Activated naive CD4-positive, alpha-beta T cell treated with anti-CD3 and anti-CD28 coated beads for 36 hours (primary cell): ENCODE measurements around the gene KCNMB4. TPM values are rescaled to one million over a fixed set of nuclear protein-coding genes. Genes with fewer than 3 reads are reported as not detected.
"Not testable (repeated sequence)": the region's sequence is repeated elsewhere in the genome, so short reads cannot be mapped to it uniquely, and the experiment has no call there.

Experiments
- CTCF ChIA-PET: fragments of 350-600 bp; sonication (Branson Sonifier 250); formaldehyde crosslinking; loops from one replicate; lab custom pipeline; 2021; ENCODE audit warnings: antibody characterized with exemption; lab: Charles Lee
- DNase-seq: peaks from one replicate; pipeline ENCODE4 v3.0.0-alpha.2; 2020
- H3K27ac Mint-ChIP-seq: one replicate; pipeline ENCODE4 v1.8.0; 2021; ENCODE audit warnings: mild to moderate bottlenecking, mixed read lengths
- H3K27me3 Mint-ChIP-seq: one replicate; pipeline ENCODE4 v1.8.0; 2021; ENCODE audit warnings: low read depth, mixed read lengths
- H3K36me3 Mint-ChIP-seq: one replicate; pipeline ENCODE4 v1.8.0; 2021; ENCODE audit warnings: low read depth, mixed read lengths
- H3K4me1 Mint-ChIP-seq: one replicate; pipeline ENCODE4 v1.8.0; 2021; ENCODE audit warnings: low read depth, mixed read lengths
- H3K4me3 Mint-ChIP-seq: one replicate; pipeline ENCODE4 v1.8.0; 2021; ENCODE audit warnings: mild to moderate bottlenecking, moderate library complexity, mixed read lengths
- H3K9me3 Mint-ChIP-seq: one replicate; pipeline ENCODE4 v1.8.0; 2021; ENCODE audit warnings: mixed read lengths
- intact Hi-C: fragments of 100-400 bp; cut with micrococcal nuclease; formaldehyde crosslinking; loops from one replicate; pipeline ENCODE4 v1.15.1; 2023
- total RNA-seq, 2 experiments: library from RNA; stranded (reverse); gene quantifications; one replicate each; pipeline ENCODE4 v1.2.3, GENCODE V29; 2021

The KCNMB4 gene
- total RNA-seq, 2 experiments from 2014 or later: 0.54 to 0.60 TPM

GRCh38 chr12:70383886-70384285 is 17.8 kb downstream of the KCNMB4 start:
- peaks cover 1% of the 10 kb centered on the region for H3K9me3 Mint-ChIP-seq

GRCh38 chr12:70386771-70387170 is 20.7 kb downstream of the KCNMB4 start:
- intact Hi-C loops: no loop called here
- CTCF ChIA-PET: no interaction called here
- no peaks in the 10 kb centered on the region for H3K27me3 Mint-ChIP-seq
- no peaks in the 10 kb centered on the region for H3K4me1 Mint-ChIP-seq
- no peak overlapping the region for H3K27ac Mint-ChIP-seq
- H3K4me3 Mint-ChIP-seq: no peak overlapping the region
- H3K9me3 Mint-ChIP-seq: peaks cover 6% of the 10 kb centered on the region
- no peak for DNase-seq
- peaks cover 4% of the 10 kb centered on the region for H3K36me3 Mint-ChIP-seq

More at GRCh38 chr12:70383886-70384285, 17.8 kb downstream of the KCNMB4 start:
- no peak for DNase-seq
- Mint-ChIP-seq H3K4me3 (no peak overlapping the region), H3K36me3 (peaks cover 3% of the 10 kb centered on the region), H3K4me1 (peaks cover 13% of the 10 kb centered on the region), H3K27me3 (no peaks in the 10 kb centered on the region), H3K27ac (no peak overlapping the region)
- intact Hi-C loops: no loop called here
- CTCF ChIA-PET: interaction anchor here (0.5 kb wide), 1 partner anchor 23 kb away, joined by 4 read pairs; no protein-coding TSS in a partner anchor

GRCh38 chr12:70389678-70390077 is 23.6 kb downstream of the KCNMB4 start:
- intact Hi-C loops: no loop called here
- H3K27me3 Mint-ChIP-seq: no peaks in the 10 kb centered on the region
- no peak for DNase-seq
- no peak overlapping the region for H3K4me3 Mint-ChIP-seq
- no peaks in the 10 kb centered on the region for H3K4me1 Mint-ChIP-seq
- CTCF ChIA-PET: no interaction called here
- no peak overlapping the region for H3K27ac Mint-ChIP-seq
- H3K36me3 Mint-ChIP-seq: peaks cover 2% of the 10 kb centered on the region
- peaks cover 6% of the 10 kb centered on the region for H3K9me3 Mint-ChIP-seq

GRCh38 chr12:70392631-70393030 is 26.5 kb downstream of the KCNMB4 start:
- H3K36me3 Mint-ChIP-seq, H3K27ac Mint-ChIP-seq, CTCF ChIA-PET, H3K4me3 Mint-ChIP-seq, H3K27me3 Mint-ChIP-seq, H3K4me1 Mint-ChIP-seq, H3K9me3 Mint-ChIP-seq, DNase-seq, intact Hi-C loops: not testable (repeated sequence)

GRCh38 chr12:70393787-70394499 is 27.9 kb downstream of the KCNMB4 start:
- CTCF ChIA-PET: no interaction called here
- intact Hi-C loops: no loop called here
- no peaks in the 10 kb centered on the region for H3K27me3 Mint-ChIP-seq
- H3K36me3 Mint-ChIP-seq: peaks cover 2% of the 10 kb centered on the region
- no peak overlapping the region for H3K4me3 Mint-ChIP-seq
- DNase-seq: no peak
- H3K4me1 Mint-ChIP-seq: no peaks in the 10 kb centered on the region
- peaks cover 4% of the 10 kb centered on the region for H3K9me3 Mint-ChIP-seq
- no peak overlapping the region for H3K27ac Mint-ChIP-seq

GRCh38 chr12:70398002-70398401 is 31.9 kb downstream of the KCNMB4 start:
- Mint-ChIP-seq H3K9me3 (no peaks in the 10 kb centered on the region), H3K4me1 (no peaks in the 10 kb centered on the region), H3K27me3 (no peaks in the 10 kb centered on the region), H3K36me3 (peaks cover 11% of the 10 kb centered on the region), H3K4me3 (no peak overlapping the region), H3K27ac (no peak overlapping the region)
- no peak for DNase-seq
- intact Hi-C loops: no loop called here
- CTCF ChIA-PET: no interaction called here

GRCh38 chr12:70398862-70399261 is 32.8 kb downstream of the KCNMB4 start:
- intact Hi-C loops: no loop called here
- Mint-ChIP-seq H3K4me1 (no peaks in the 10 kb centered on the region), H3K4me3 (no peak overlapping the region), H3K9me3 (no peaks in the 10 kb centered on the region), H3K27me3 (no peaks in the 10 kb centered on the region), H3K27ac (no peak overlapping the region), H3K36me3 (peaks cover 11% of the 10 kb centered on the region)
- no peak for DNase-seq
- CTCF ChIA-PET: no interaction called here

- Mint-ChIP-seq H3K36me3 (peaks cover 11% of the 10 kb centered on the region), H3K9me3 (no peaks in the 10 kb centered on the region), H3K27ac (no peak overlapping the region), H3K4me3 (no peak overlapping the region), H3K27me3 (no peaks in the 10 kb centered on the region), H3K4me1 (no peaks in the 10 kb centered on the region)
- DNase-seq: no peak
- CTCF ChIA-PET: no interaction called here
- intact Hi-C loops: no loop called here
These were observed 33.2 kb downstream of the KCNMB4 start for GRCh38 chr12:70399311-70399710.

- intact Hi-C loops: no loop called here
- Mint-ChIP-seq H3K9me3 (no peaks in the 10 kb centered on the region), H3K4me1 (no peaks in the 10 kb centered on the region), H3K4me3 (no peak overlapping the region), H3K36me3 (peaks cover 11% of the 10 kb centered on the region), H3K27ac (no peak overlapping the region), H3K27me3 (no peaks in the 10 kb centered on the region)
- DNase-seq: no peak
- CTCF ChIA-PET: no interaction called here
These were observed 34.0 kb downstream of the KCNMB4 start for GRCh38 chr12:70400124-70400523.

- no peak overlapping the region for H3K27ac Mint-ChIP-seq
- no peak overlapping the region for H3K4me3 Mint-ChIP-seq
- H3K36me3 Mint-ChIP-seq: peaks cover 11% of the 10 kb centered on the region
- intact Hi-C loops: no loop called here
- H3K4me1 Mint-ChIP-seq: no peaks in the 10 kb centered on the region
- no peak for DNase-seq
- CTCF ChIA-PET: interaction anchor here (0.7 kb wide), 1 partner anchor 34 kb away, joined by 5 read pairs; no protein-coding TSS in a partner anchor
- no peaks in the 10 kb centered on the region for H3K9me3 Mint-ChIP-seq
- no peaks in the 10 kb centered on the region for H3K27me3 Mint-ChIP-seq
These were observed 36.5 kb downstream of the KCNMB4 start for GRCh38 chr12:70402597-70402996.

- H3K27me3 Mint-ChIP-seq: no peaks in the 10 kb centered on the region
- CTCF ChIA-PET: no interaction called here
- H3K4me1 Mint-ChIP-seq: no peaks in the 10 kb centered on the region
- intact Hi-C loops: no loop called here
- no peaks in the 10 kb centered on the region for H3K9me3 Mint-ChIP-seq
- peaks cover 11% of the 10 kb centered on the region for H3K36me3 Mint-ChIP-seq
- H3K4me3 Mint-ChIP-seq: no peak overlapping the region
- DNase-seq: no peak
- no peak overlapping the region for H3K27ac Mint-ChIP-seq
These were observed 37.7 kb downstream of the KCNMB4 start for GRCh38 chr12:70403826-70404225.

- H3K36me3 Mint-ChIP-seq: peaks cover 2% of the 10 kb centered on the region
- H3K4me1 Mint-ChIP-seq: no peaks in the 10 kb centered on the region
- no peak for DNase-seq
- no peak overlapping the region for H3K27ac Mint-ChIP-seq
- H3K27me3 Mint-ChIP-seq: no peaks in the 10 kb centered on the region
- intact Hi-C loops: no loop called here
- no peaks in the 10 kb centered on the region for H3K9me3 Mint-ChIP-seq
- CTCF ChIA-PET: no interaction called here
- H3K4me3 Mint-ChIP-seq: no peak overlapping the region
These were observed 42.1 kb downstream of the KCNMB4 start for GRCh38 chr12:70408004-70408790.

GRCh38 chr12:70415987-70416386 is 49.9 kb downstream of the KCNMB4 start:
- Mint-ChIP-seq H3K9me3 (no peaks in the 10 kb centered on the region), H3K27me3 (no peaks in the 10 kb centered on the region), H3K36me3 (no peaks in the 10 kb centered on the region), H3K4me3 (no peak overlapping the region), H3K27ac (no peak overlapping the region), H3K4me1 (peaks cover 5% of the 10 kb centered on the region)
- no peak for DNase-seq
- intact Hi-C loops: no loop called here
- CTCF ChIA-PET: no interaction called here
